ENCODE data around the gene PCDH15. TPM values are rescaled to one million over a fixed set of nuclear protein-coding genes. Genes with fewer than 3 reads are reported as not detected.

PCDH15 gene
- total RNA-seq, 1 donor from 2014 or later, result 0.25 TPM

GRCh38 chr10:54262726-54263125 is 538.3 kb downstream of the PCDH15 start:
- no peaks in the 10 kb centered on the region for H3K27me3 ChIP-seq
- no peak overlapping the region for H3K4me3 ChIP-seq
- intact Hi-C loops (cut with DNase I), result no loop called here
- no peak for DNase-seq (ENCODE audit: extremely low spot score in 2 of 2)
- no peaks in the 10 kb centered on the region for H3K9me3 ChIP-seq
- no peaks in the 10 kb centered on the region for H3K4me1 ChIP-seq
- no peak for TF ChIP-seq POLR2AphosphoS5 (IDR thresholded peaks at IDR 0.05; ENCODE audit: insufficient read depth in 1 of 2, low read depth in 1 of 2)
- TF ChIP-seq CTCF (IDR thresholded peaks at IDR 0.05), result no peak
- TF ChIP-seq POLR2A (IDR thresholded peaks at IDR 0.05), result no peak
- H3K27ac ChIP-seq, result no peak overlapping the region
- no peaks in the 10 kb centered on the region for H3K36me3 ChIP-seq

GRCh38 chr10:54259104-54259503 is 541.9 kb downstream of the PCDH15 start:
- Histone ChIP-seq H3K9me3 (no peaks in the 10 kb centered on the region), H3K36me3 (no peaks in the 10 kb centered on the region), H3K27me3 (no peaks in the 10 kb centered on the region), H3K4me3 (no peak overlapping the region), H3K27ac (no peak overlapping the region), H3K4me1 (no peaks in the 10 kb centered on the region)
- DNase-seq (ENCODE audit: extremely low spot score in 2 of 2), result no peak
- TF ChIP-seq POLR2AphosphoS5 (IDR thresholded peaks at IDR 0.05; ENCODE audit: insufficient read depth in 1 of 2, low read depth in 1 of 2), result no peak
- TF ChIP-seq POLR2A (IDR thresholded peaks at IDR 0.05), result no peak
- no peak for TF ChIP-seq CTCF (IDR thresholded peaks at IDR 0.05)
- intact Hi-C loops (cut with DNase I), result no loop called here

- Histone ChIP-seq H3K9me3 (no peaks in the 10 kb centered on the region), H3K27me3 (no peaks in the 10 kb centered on the region), H3K4me1 (no peaks in the 10 kb centered on the region), H3K36me3 (no peaks in the 10 kb centered on the region), H3K27ac (no peak overlapping the region), H3K4me3 (no peak overlapping the region)
- intact Hi-C loops (cut with DNase I), result no loop called here
- DNase-seq (ENCODE audit: extremely low spot score in 2 of 2), result no peak
- TF ChIP-seq POLR2A (IDR thresholded peaks at IDR 0.05), result no peak
- TF ChIP-seq POLR2AphosphoS5 (IDR thresholded peaks at IDR 0.05; ENCODE audit: insufficient read depth in 1 of 2, low read depth in 1 of 2), result no peak
- no peak for TF ChIP-seq CTCF (IDR thresholded peaks at IDR 0.05)
Measured at GRCh38 chr10:54234832-54235231, 566.2 kb downstream of the PCDH15 start.

- no peaks in the 10 kb centered on the region for H3K27me3 ChIP-seq
- no peak for TF ChIP-seq POLR2AphosphoS5 (IDR thresholded peaks at IDR 0.05; ENCODE audit: insufficient read depth in 1 of 2, low read depth in 1 of 2)
- TF ChIP-seq POLR2A (IDR thresholded peaks at IDR 0.05), result no peak
- TF ChIP-seq CTCF (IDR thresholded peaks at IDR 0.05), result no peak
- DNase-seq (ENCODE audit: extremely low spot score in 2 of 2), result no peak
- intact Hi-C loops (cut with DNase I), result no loop called here
- no peaks in the 10 kb centered on the region for H3K36me3 ChIP-seq
- no peaks in the 10 kb centered on the region for H3K4me1 ChIP-seq
- H3K27ac ChIP-seq, result no peak overlapping the region
- H3K9me3 ChIP-seq, result no peaks in the 10 kb centered on the region
- no peak overlapping the region for H3K4me3 ChIP-seq
Measured at GRCh38 chr10:54203401-54203800, 597.6 kb downstream of the PCDH15 start.

GRCh38 chr10:54198051-54198450 is 603.0 kb downstream of the PCDH15 start:
- H3K27ac ChIP-seq, result no peak overlapping the region
- intact Hi-C loops (cut with DNase I), result no loop called here
- H3K9me3 ChIP-seq, result no peaks in the 10 kb centered on the region

More at GRCh38 chr10:54198051-54198450, 603.0 kb downstream of the PCDH15 start:
- Histone ChIP-seq H3K4me3 (no peak overlapping the region), H3K36me3 (no peaks in the 10 kb centered on the region), H3K27me3 (no peaks in the 10 kb centered on the region), H3K4me1 (no peaks in the 10 kb centered on the region)
- TF ChIP-seq POLR2AphosphoS5 (IDR thresholded peaks at IDR 0.05; ENCODE audit: insufficient read depth in 1 of 2, low read depth in 1 of 2) (no peak), CTCF (IDR thresholded peaks at IDR 0.05) (no peak), POLR2A (IDR thresholded peaks at IDR 0.05) (no peak)
- no peak for DNase-seq (ENCODE audit: extremely low spot score in 2 of 2)
